ENCODE data around the gene ETS2. TPM values are rescaled to one million over a fixed set of nuclear protein-coding genes. Genes with fewer than 3 reads are reported as not detected.

The ETS2 gene
- total RNA-seq, 6 experiments from 2014 or later, result 23.2 to 33.3 (median 29.0) TPM

GRCh38 chr21:38807441-38807871 lies 1.7 kb downstream of the ETS2 start:
- Mint-ChIP-seq H3K27ac (peak overlapping the region; percentile 84), H3K27me3 (ENCODE audit: insufficient read depth) (peaks cover 2% of the 10 kb centered on the region; the same call in 1 of the 2 replicates), H3K4me1 (ENCODE audit: low read depth) (peaks cover 72% of the 10 kb centered on the region)

GRCh38 chr21:38807986-38808385 lies 2.3 kb downstream of the ETS2 start:
- Mint-ChIP-seq H3K27ac (peak overlapping the region; percentile 84), H3K4me1 (ENCODE audit: low read depth) (peaks cover 72% of the 10 kb centered on the region), H3K4me3 (peak overlapping the region; percentile 92), H3K36me3 (ENCODE audit: low read depth) (peaks cover 35% of the 10 kb centered on the region), H3K27me3 (ENCODE audit: insufficient read depth) (peaks cover 2% of the 10 kb centered on the region; the same call in 1 of the 2 replicates), H3K9me3 (no peaks in the 10 kb centered on the region)
- DNase-seq, result no peak
- TF ChIP-seq CTCF (IDR thresholded peaks at IDR 0.05), result no peak

More at GRCh38 chr21:38807441-38807871, 1.7 kb downstream of the ETS2 start:
- Mint-ChIP-seq H3K4me3 (peak overlapping the region; percentile 92), H3K9me3 (no peaks in the 10 kb centered on the region), H3K36me3 (ENCODE audit: low read depth) (peaks cover 33% of the 10 kb centered on the region)
- no peak for TF ChIP-seq CTCF (IDR thresholded peaks at IDR 0.05)
- DNase-seq, result peak; percentile 17

- H3K9me3 Mint-ChIP-seq, result no peaks in the 10 kb centered on the region
- H3K4me1 Mint-ChIP-seq (ENCODE audit: low read depth), result peaks cover 68% of the 10 kb centered on the region
- no peak overlapping the region for H3K4me3 Mint-ChIP-seq
- H3K27me3 Mint-ChIP-seq (ENCODE audit: insufficient read depth), result peaks cover 2% of the 10 kb centered on the region; the same call in 1 of the 2 replicates
- peaks cover 46% of the 10 kb centered on the region for H3K36me3 Mint-ChIP-seq (ENCODE audit: low read depth)
- no peak overlapping the region for H3K27ac Mint-ChIP-seq
- DNase-seq, result no peak
- no peak for TF ChIP-seq CTCF (IDR thresholded peaks at IDR 0.05)
Measured at GRCh38 chr21:38809198-38809878, 3.6 kb downstream of the ETS2 start.

GRCh38 chr21:38810034-38810825 lies 4.5 kb downstream of the ETS2 start:
- H3K27me3 Mint-ChIP-seq (ENCODE audit: insufficient read depth), result peaks cover 2% of the 10 kb centered on the region; the same call in 1 of the 2 replicates
- TF ChIP-seq CTCF (IDR thresholded peaks at IDR 0.05), result no peak
- peak overlapping the region; percentile 89 for H3K27ac Mint-ChIP-seq
- peak overlapping the region; percentile 62 for H3K4me3 Mint-ChIP-seq
- peaks cover 55% of the 10 kb centered on the region for H3K36me3 Mint-ChIP-seq (ENCODE audit: low read depth)
- peaks cover 71% of the 10 kb centered on the region for H3K4me1 Mint-ChIP-seq (ENCODE audit: low read depth)
- DNase-seq, result no peak
- no peaks in the 10 kb centered on the region for H3K9me3 Mint-ChIP-seq

- H3K4me1 Mint-ChIP-seq (ENCODE audit: low read depth), result peaks cover 76% of the 10 kb centered on the region
- peak; percentile 16 for DNase-seq
- TF ChIP-seq CTCF (IDR thresholded peaks at IDR 0.05), result no peak
- H3K36me3 Mint-ChIP-seq (ENCODE audit: low read depth), result peaks cover 59% of the 10 kb centered on the region
- peaks cover 2% of the 10 kb centered on the region; the same call in 1 of the 2 replicates for H3K27me3 Mint-ChIP-seq (ENCODE audit: insufficient read depth)
- peak overlapping the region; percentile 62 for H3K4me3 Mint-ChIP-seq
- H3K27ac Mint-ChIP-seq, result peak overlapping the region; percentile 89
- H3K9me3 Mint-ChIP-seq, result no peaks in the 10 kb centered on the region
Measured at GRCh38 chr21:38810826-38811164, 5.1 kb downstream of the ETS2 start.

Data from HFFc6 (cell line).